Measurements from ENCODE around the gene TLE3. TPM values are rescaled to one million over a fixed set of nuclear protein-coding genes. Genes with fewer than 3 reads are reported as not detected.

The TLE3 gene
- total RNA-seq, 1 donor from 2014 or later: 63.7 TPM

DNA sequence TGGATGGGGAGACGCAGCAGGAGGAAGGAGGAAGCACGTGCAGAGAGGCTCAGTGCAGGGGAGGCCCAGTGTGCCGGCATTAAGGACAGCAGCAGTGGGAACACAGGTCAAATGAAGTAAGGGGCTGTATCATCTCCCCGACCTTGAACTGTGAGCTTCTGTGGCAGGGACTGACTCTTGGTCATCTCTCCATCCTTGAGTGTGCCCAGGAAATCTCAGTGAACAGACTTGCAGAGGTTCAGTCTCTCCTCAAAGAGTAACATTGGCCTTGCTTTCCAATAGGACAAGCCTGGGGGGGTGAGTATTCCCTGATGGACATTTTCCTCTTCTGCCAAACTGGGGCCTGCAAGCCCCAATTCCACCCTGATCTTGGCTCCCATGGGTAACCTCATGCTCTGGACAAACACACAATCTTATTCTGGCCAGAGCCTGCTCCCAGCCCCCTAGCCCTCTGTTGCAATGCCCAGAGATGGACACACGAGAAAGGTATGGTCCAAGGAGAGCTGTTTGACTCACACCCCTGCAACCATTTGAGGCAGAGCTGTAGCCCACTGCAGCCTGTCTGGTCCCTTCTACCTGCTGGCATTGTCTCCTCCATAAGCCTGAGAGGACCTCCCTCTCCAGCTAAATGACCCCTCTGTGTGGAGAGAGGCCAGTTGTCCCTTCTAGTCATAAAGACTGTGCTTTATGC, 50.9 kb downstream of the TLE3 start:
- no peak overlapping the region for H3K4me3 ChIP-seq
- no peaks in the 10 kb centered on the region for H3K9me3 ChIP-seq
- H3K27ac ChIP-seq: no peak overlapping the region
- no peaks in the 10 kb centered on the region for H3K27me3 ChIP-seq (ENCODE audit: low read depth)
- ATAC-seq (no peak), DNase-seq (peak; percentile 15)
- H3K4me1 ChIP-seq: peaks cover 5% of the 10 kb centered on the region
- TF ChIP-seq, protein P1, sequence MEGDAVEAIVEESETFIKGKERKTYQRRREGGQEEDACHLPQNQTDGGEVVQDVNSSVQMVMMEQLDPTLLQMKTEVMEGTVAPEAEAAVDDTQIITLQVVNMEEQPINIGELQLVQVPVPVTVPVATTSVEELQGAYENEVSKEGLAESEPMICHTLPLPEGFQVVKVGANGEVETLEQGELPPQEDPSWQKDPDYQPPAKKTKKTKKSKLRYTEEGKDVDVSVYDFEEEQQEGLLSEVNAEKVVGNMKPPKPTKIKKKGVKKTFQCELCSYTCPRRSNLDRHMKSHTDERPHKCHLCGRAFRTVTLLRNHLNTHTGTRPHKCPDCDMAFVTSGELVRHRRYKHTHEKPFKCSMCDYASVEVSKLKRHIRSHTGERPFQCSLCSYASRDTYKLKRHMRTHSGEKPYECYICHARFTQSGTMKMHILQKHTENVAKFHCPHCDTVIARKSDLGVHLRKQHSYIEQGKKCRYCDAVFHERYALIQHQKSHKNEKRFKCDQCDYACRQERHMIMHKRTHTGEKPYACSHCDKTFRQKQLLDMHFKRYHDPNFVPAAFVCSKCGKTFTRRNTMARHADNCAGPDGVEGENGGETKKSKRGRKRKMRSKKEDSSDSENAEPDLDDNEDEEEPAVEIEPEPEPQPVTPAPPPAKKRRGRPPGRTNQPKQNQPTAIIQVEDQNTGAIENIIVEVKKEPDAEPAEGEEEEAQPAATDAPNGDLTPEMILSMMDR (IDR thresholded peaks at IDR 0.05): no peak
- intact Hi-C loops (cut with DNase I): no loop called here
- peaks cover 43% of the 10 kb centered on the region for H3K36me3 ChIP-seq

DNA sequence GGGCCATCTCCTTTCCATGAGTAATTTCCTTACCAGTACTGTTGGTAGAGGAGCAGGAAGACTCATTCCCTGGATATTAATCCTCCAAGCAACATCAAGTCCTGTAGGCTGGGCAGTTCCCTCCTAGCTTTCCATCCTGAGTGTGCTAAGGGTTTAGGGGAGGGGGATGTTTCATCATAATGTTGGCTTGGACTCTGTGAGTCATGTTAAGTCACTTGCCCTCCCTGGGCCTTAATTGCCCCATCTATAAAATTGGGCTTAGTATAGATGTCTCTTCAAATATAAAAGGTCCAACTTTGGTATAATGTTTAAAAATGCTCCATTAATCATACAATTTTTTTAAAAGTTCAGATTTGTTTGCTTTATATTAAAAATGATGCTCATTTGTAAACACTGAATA, 52.7 kb downstream of the TLE3 start:
- no peak for ATAC-seq
- Histone ChIP-seq H3K9me3 (no peaks in the 10 kb centered on the region), H3K4me3 (no peak overlapping the region), H3K4me1 (peaks cover 5% of the 10 kb centered on the region), H3K36me3 (peaks cover 26% of the 10 kb centered on the region), H3K27ac (no peak overlapping the region), H3K27me3 (ENCODE audit: low read depth) (no peaks in the 10 kb centered on the region)
- TF ChIP-seq, protein P1 (IDR thresholded peaks at IDR 0.05): no peak
- no peak for DNase-seq
- intact Hi-C loops (cut with DNase I): no loop called here

DNA sequence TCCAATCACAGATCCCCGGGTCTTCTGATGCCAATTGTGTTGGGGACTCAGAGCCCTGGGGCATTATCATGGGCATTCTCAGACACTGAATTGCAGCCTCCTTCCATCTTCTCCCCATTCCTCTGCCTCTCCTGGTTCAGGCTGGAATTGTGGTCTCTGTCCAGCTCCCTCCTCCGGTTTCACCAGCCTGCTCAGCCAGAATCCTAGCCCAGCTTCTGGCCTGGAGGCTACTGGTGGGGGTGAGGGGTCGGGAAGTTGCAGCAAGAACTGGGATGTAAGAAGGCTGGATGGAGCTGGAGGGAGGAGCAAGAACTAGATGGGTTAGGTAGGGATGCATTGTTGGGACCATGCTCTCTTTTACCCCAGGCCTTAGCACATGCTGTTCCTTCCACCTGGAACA, 53.5 kb downstream of the TLE3 start:
- Histone ChIP-seq H3K27ac (no peak overlapping the region), H3K36me3 (peaks cover 17% of the 10 kb centered on the region), H3K4me3 (no peak overlapping the region), H3K4me1 (peaks cover 5% of the 10 kb centered on the region), H3K9me3 (no peaks in the 10 kb centered on the region), H3K27me3 (ENCODE audit: low read depth) (no peaks in the 10 kb centered on the region)
- intact Hi-C loops (cut with DNase I): no loop called here
- TF ChIP-seq, protein P1 (IDR thresholded peaks at IDR 0.05): no peak
- DNase-seq (peak; percentile 10), ATAC-seq (no peak)

DNA sequence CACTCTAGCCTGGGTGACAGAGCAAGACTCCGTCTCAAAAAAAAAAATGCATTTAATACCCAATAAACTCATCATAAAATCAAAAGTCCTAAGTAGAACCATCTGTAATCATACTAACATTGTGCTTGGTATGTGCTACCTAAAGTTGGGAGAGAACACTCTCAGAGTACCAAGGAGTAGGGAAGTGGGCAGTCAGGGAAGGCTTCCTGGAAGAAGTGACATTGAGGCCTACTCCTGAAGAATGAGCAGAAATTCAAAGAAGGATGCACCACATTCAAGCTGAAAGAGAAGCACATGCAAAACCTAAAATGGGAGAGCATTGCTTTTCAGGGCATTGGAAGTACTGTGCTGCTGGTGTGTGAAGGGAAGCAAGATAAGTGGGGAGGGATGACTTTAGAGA, 54.1 kb downstream of the TLE3 start:
- intact Hi-C loops (cut with DNase I): no loop called here
- TF ChIP-seq, protein P1 (IDR thresholded peaks at IDR 0.05): no peak
- DNase-seq (no peak), ATAC-seq (no peak)
- Histone ChIP-seq H3K4me1 (peaks cover 5% of the 10 kb centered on the region), H3K27ac (no peak overlapping the region), H3K4me3 (no peak overlapping the region), H3K9me3 (no peaks in the 10 kb centered on the region), H3K36me3 (peaks cover 11% of the 10 kb centered on the region), H3K27me3 (ENCODE audit: low read depth) (no peaks in the 10 kb centered on the region)

DNA sequence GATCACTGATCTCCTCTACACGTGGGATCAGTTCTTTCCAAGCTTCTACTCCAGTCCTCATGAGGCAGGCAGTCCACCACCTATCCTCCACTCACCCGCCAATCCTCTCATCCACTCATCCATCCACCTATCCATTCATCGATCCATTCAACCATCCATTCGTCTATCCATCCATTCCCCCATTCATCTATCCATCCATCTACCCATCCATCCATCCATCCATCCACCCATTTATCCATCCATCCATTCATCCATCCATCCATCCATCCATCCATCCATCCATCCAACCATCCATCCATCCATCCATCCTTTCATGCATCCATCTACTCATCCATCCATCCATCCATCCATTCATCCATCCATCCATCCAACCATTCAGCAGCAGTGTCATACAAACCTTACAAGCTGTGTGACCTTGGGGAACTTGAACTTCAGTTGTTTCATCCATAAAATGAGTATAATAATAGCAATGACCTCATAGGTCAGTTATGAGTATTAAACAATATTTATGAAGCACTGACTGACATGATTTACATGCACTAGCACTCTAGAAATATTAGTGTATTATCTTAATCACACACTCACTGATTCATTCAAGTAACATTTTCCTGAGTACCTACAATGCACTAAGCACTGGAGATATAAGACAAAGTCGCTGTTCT, 55.0 kb downstream of the TLE3 start:
- no peak for ATAC-seq
- H3K27me3 ChIP-seq (ENCODE audit: low read depth): no peaks in the 10 kb centered on the region
- peaks cover 6% of the 10 kb centered on the region for H3K36me3 ChIP-seq
- no peak for DNase-seq
- H3K4me1 ChIP-seq: no peaks in the 10 kb centered on the region
- no peak overlapping the region for H3K4me3 ChIP-seq
- no peak overlapping the region for H3K27ac ChIP-seq
- no peaks in the 10 kb centered on the region for H3K9me3 ChIP-seq
- TF ChIP-seq, protein P1 (IDR thresholded peaks at IDR 0.05): no peak
- intact Hi-C loops (cut with DNase I): no loop called here
